Psoas muscle (tissue), 8 donors: Measurements from ENCODE around the gene NANOS3. TPM values are rescaled to one million over a fixed set of nuclear protein-coding genes. Genes with fewer than 3 reads are reported as not detected.
A peak's percentile ranks its signal among the peaks of the same experiment; 100 is the strongest.

Experiments
- ATAC-seq, 4 donors: fragments of 200-7000 bp; cut with Tn5 transposase; one replicate each; pipeline ENCODE4 v1.9.1; 2020; ENCODE audit warnings: moderate library complexity in 3 of 4, mild to moderate bottlenecking in 2 of 4
- DNase-seq, 2 donors: peaks; one replicate each; pipeline ENCODE4 v3.0.0-alpha.2; 2020
- H3K27ac ChIP-seq: fragments of 200-600 bp; one replicate; pipeline ENCODE4 v1.8.0; 2022
- H3K27me3 ChIP-seq, 3 donors: fragments of 200-600 bp in 1 of 3; one replicate each; pipeline versions ENCODE4 v1.6.1 to v1.8.0; 2013 to 2022; ENCODE audit warnings: low read length in 2 of 3, mild to moderate bottlenecking in 2 of 3, moderate library complexity in 1 of 3; ENCODE audit not compliant: insufficient read depth in 3 of 3
- H3K36me3 ChIP-seq, 2 donors: fragments of 200-600 bp in 1 of 2; one replicate each; pipeline versions ENCODE4 v1.6.1 to v1.8.0; 2013 to 2022; ENCODE audit warnings: low read depth in 1 of 2, mild to moderate bottlenecking in 1 of 2, moderate library complexity in 1 of 2; ENCODE audit not compliant: insufficient read depth in 1 of 2
- H3K4me1 ChIP-seq: fragments of 200-600 bp; one replicate; pipeline ENCODE4 v1.8.0; 2022
- H3K4me3 ChIP-seq: fragments of 200-600 bp; one replicate; pipeline ENCODE4 v1.8.0; 2022; ENCODE audit warnings: mild to moderate bottlenecking
- H3K9me3 ChIP-seq: fragments of 200-600 bp; one replicate; pipeline ENCODE4 v1.8.0; 2022
- WGBS, 3 donors: extraction: QIAGEN DNeasy Blood & Tissue Kit; methylation state at CpG; one replicate each; pipeline versions ENCODE4 v1.1.6 to v1.1.7; 2013; 5-methylcytosine and 5-hydroxymethylcytosine counted together
- intact Hi-C, 2 donors: fragments of 100-400 bp; cut with DNase I; formaldehyde crosslinking; loops; one replicate each; pipeline versions ENCODE4 v1.11.0 to v1.14.2; 2022
- polyA plus RNA-seq, 3 donors: library from polyadenylated mRNA; stranded (reverse); fragments of 200-250 nt; gene quantifications; one replicate each; pipeline ENCODE4 v1.2.3, GENCODE V29; 2013
- total RNA-seq, 4 donors: library from RNA; stranded (reverse); fragmentation: NEBNext Ultra II Directional in 2 of 4; extraction: Animal tissue kit (Norgen Biotek cat#: 25700) in 2 of 4; gene quantifications; one replicate each; pipeline versions ENCODE4 v1.2.1 to v1.2.4, GENCODE V29; 2021 to 2023
- TF ChIP-seq, protein P1 (sequence below): fragments of 200-600 bp; IDR thresholded peaks from one replicate; pipeline ENCODE4 v1.8.0; 2022; ENCODE audit warnings: antibody characterized with exemption
- donor health status: healthy with polysubstance abuse.
- donor health status: DM: no; HTN: no; CAD: no; lungs with moderate emphysema.
- donor health status: Bipolar disorder and iron deficiency.
- donor health status: healthy.
- donor health status: DM: yes; HTN: yes; CAD: no.
- donor health status: DM: no; HTN: no; CAD: no.
- donor health status: DM: no; HTN: no; CAD: no.
- donor health status: DM: yes; HTN: yes; CAD: no.

NANOS3 gene
- total and polyA plus RNA-seq, 7 donors = not detected

DNA sequence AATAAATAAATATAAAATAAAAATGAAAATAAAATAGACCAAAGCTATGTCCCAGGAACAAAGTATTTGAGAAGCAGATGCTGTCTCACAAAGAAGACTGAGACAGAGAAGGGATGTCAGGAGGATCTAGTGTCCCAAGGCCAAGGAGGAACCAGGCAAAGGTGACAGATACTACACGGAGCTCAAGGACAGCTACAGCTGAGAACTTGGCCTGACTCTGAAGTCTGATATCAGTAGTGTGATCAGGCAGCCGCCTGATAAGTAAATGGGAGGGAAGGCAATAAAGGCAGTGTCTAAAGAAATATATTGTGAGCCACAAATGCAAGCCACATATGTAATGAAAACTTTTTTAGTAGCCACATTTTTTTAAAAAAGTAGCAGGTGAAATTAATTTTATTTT, 20.4 kb upstream of the NANOS3 start:
- no peak for ATAC-seq
- intact Hi-C loops = no loop called here
- Histone ChIP-seq H3K36me3 (no peaks in the 10 kb centered on the region), H3K27ac (no peak overlapping the region), H3K9me3 (no peaks in the 10 kb centered on the region), H3K4me3 (no peak overlapping the region), H3K27me3 (no peaks in the 10 kb centered on the region), H3K4me1 (peaks cover 9% of the 10 kb centered on the region)
- 57 to 69% (median 67%) methylated on average over 2 of the region's 2 CpGs for WGBS, 3 donors
- DNase-seq = no peak
- TF ChIP-seq, protein P1, sequence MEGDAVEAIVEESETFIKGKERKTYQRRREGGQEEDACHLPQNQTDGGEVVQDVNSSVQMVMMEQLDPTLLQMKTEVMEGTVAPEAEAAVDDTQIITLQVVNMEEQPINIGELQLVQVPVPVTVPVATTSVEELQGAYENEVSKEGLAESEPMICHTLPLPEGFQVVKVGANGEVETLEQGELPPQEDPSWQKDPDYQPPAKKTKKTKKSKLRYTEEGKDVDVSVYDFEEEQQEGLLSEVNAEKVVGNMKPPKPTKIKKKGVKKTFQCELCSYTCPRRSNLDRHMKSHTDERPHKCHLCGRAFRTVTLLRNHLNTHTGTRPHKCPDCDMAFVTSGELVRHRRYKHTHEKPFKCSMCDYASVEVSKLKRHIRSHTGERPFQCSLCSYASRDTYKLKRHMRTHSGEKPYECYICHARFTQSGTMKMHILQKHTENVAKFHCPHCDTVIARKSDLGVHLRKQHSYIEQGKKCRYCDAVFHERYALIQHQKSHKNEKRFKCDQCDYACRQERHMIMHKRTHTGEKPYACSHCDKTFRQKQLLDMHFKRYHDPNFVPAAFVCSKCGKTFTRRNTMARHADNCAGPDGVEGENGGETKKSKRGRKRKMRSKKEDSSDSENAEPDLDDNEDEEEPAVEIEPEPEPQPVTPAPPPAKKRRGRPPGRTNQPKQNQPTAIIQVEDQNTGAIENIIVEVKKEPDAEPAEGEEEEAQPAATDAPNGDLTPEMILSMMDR = no peak

DNA sequence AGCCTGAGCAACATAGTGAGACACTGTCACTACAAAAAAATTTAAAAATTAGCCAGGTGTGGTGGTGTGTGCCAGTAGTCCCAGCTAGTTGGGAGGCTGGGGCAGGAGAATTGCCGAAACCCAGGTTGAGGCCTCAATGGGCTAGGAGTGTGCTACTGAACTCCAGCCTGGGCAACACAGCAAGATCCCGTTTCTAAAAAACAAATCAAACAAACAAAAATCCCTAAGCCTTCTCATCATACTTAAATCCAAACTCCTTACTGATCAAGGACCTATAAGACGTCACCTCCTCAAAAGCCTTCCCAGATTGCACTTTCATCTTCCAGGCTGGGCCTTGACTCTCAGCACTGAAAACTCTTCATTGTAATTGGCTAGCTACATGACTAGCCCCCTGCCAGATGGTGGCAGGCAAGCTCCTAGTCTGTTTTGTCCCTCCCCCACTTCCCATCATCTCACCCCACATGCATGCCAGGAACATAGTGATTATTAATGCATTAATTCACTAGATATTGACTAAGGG, 17.5 kb upstream of the NANOS3 start:
- Histone ChIP-seq H3K36me3 (no peaks in the 10 kb centered on the region), H3K9me3 (no peaks in the 10 kb centered on the region), H3K27ac (no peak overlapping the region), H3K27me3 (peaks cover 0 to 4% (median 0%) of the 10 kb centered on the region in 3 donors), H3K4me1 (peaks cover 8% of the 10 kb centered on the region), H3K4me3 (no peak overlapping the region)
- intact Hi-C loops = no loop called here
- no peak for DNase-seq
- TF ChIP-seq, protein P1 = no peak
- no peak for ATAC-seq
- WGBS, 3 donors = 93 to 98% (median 97%) methylated on average over 3 of the region's 3 CpGs

DNA sequence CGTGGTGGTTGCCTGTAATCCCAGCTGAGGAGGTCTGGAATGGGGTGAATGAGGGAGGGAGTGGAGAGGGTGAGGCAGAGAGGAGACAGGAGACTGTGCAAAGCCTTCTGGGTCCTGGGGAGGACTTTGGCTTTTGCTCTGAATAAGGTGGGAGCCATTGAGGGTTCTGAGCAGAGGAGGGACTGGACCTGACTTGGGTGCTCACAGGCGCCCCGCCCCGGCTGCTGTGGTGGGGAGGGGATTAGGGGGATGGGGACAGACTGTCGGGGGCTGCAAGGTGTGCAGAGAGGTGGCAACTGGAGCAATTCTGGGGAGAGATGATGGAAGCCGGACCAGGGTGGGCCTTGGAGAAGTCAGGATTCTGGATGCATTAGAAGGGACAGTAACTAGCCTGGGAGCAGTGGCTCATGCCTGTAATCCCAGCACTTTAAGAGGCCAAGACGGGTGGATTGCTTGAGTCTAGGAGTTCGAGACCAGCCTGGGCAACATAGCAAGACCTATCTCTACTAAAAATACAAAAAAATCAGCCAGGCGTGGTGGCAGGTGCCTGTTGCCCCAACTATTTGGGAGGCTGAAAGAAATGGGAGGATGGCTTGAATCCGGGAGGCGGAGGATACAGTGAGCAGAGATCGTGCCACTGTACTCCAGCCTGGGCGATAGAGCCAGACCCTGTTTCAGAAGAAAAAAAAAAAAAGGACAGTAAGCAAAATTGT, 16.1 kb upstream of the NANOS3 start:
- peak in 1 of 2 donors; percentile 46 for DNase-seq
- H3K27ac ChIP-seq = peak overlapping the region; percentile 78
- H3K4me3 ChIP-seq = peak overlapping the region; percentile 63
- no peaks in the 10 kb centered on the region for H3K36me3 ChIP-seq
- peaks cover 0 to 13% (median 0%) of the 10 kb centered on the region in 3 donors for H3K27me3 ChIP-seq
- 73 to 85% (median 73%) methylated on average over 13 of the region's 13 CpGs for WGBS, 3 donors
- H3K9me3 ChIP-seq = no peaks in the 10 kb centered on the region
- intact Hi-C loops = loop anchor here in 1 of 2 donors (5.0 kb wide), 2 partner anchors 264 to 584 kb away; no protein-coding TSS in a partner anchor
- TF ChIP-seq, protein P1 = no peak
- H3K4me1 ChIP-seq = peaks cover 8% of the 10 kb centered on the region
- ATAC-seq = no peak

DNA sequence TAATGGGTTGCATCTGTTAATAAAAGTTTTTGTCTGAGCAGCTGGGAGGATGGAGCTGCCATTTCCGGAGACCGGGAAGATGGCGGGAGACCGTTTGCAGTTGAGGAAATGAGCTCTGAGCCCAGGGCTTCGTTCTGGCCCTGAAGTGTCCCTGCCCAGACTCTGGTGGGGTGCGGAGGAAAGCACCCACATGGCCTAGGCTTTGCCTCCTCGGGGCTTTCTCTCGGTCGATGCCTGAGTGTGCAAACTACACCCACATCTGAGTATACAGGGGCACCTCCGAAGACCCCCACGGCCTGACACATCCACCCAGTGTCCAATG, 15.6 kb upstream of the NANOS3 start:
- Histone ChIP-seq H3K4me3 (peak overlapping the region; percentile 63), H3K36me3 (no peaks in the 10 kb centered on the region), H3K4me1 (peaks cover 11% of the 10 kb centered on the region), H3K9me3 (no peaks in the 10 kb centered on the region), H3K27me3 (peaks cover 0 to 18% (median 0%) of the 10 kb centered on the region in 3 donors), H3K27ac (peak overlapping the region; percentile 78)
- peak in 3 of 4 donors; percentile 1 to 12 (median 12) for ATAC-seq
- intact Hi-C loops = loop anchor here in 1 of 2 donors (5.0 kb wide), 2 partner anchors 264 to 584 kb away; no protein-coding TSS in a partner anchor
- TF ChIP-seq, protein P1 = no peak
- peak in 1 of 2 donors; percentile 54 for DNase-seq
- WGBS, 3 donors = 16 to 43% (median 24%) methylated on average over 11 of the region's 11 CpGs
